Measurements from ENCODE around the gene ZC2HC1B.
"Not testable (repeated sequence)": the region's sequence is repeated elsewhere in the genome, so short reads cannot be mapped to it uniquely, and the experiment has no call there.

DNA sequence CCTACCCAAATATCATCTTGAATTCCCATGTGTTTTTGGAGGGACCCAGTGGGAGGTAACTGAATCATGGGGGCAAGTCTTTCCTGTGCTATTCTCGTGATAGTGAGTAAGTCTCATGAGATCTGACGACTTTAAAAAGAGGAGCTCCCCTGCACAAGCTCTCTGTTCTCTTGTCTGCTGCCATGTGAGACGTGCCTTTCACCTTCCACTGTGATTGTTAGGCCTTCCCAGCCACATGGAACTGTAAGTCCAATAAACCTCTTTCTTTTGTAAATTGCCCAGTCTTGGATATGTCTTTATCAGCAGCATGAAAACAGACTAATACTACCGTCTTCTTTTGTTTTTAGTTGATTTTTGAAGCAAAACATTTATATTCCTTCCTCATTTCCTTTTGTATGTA lies 52.8 kb downstream of the ZC2HC1B start:
- TF ChIP-seq, protein P1, sequence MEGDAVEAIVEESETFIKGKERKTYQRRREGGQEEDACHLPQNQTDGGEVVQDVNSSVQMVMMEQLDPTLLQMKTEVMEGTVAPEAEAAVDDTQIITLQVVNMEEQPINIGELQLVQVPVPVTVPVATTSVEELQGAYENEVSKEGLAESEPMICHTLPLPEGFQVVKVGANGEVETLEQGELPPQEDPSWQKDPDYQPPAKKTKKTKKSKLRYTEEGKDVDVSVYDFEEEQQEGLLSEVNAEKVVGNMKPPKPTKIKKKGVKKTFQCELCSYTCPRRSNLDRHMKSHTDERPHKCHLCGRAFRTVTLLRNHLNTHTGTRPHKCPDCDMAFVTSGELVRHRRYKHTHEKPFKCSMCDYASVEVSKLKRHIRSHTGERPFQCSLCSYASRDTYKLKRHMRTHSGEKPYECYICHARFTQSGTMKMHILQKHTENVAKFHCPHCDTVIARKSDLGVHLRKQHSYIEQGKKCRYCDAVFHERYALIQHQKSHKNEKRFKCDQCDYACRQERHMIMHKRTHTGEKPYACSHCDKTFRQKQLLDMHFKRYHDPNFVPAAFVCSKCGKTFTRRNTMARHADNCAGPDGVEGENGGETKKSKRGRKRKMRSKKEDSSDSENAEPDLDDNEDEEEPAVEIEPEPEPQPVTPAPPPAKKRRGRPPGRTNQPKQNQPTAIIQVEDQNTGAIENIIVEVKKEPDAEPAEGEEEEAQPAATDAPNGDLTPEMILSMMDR (IDR thresholded peaks at IDR 0.05 in 8 of 11, conservative IDR thresholded peaks at IDR 0.05 in 3 of 11), result not testable (repeated sequence)
- TF ChIP-seq POLR2AphosphoS5, POLR2A (IDR thresholded peaks at IDR 0.05): not testable (repeated sequence)

Measured in spleen (tissue), 7 donors.